Measurements from ENCODE around the gene FPR1. TPM values are rescaled to one million over a fixed set of nuclear protein-coding genes. Genes with fewer than 3 reads are reported as not detected.

FPR1 gene
- total RNA-seq, 1 donor from 2014 or later, result 4.5 TPM

DNA sequence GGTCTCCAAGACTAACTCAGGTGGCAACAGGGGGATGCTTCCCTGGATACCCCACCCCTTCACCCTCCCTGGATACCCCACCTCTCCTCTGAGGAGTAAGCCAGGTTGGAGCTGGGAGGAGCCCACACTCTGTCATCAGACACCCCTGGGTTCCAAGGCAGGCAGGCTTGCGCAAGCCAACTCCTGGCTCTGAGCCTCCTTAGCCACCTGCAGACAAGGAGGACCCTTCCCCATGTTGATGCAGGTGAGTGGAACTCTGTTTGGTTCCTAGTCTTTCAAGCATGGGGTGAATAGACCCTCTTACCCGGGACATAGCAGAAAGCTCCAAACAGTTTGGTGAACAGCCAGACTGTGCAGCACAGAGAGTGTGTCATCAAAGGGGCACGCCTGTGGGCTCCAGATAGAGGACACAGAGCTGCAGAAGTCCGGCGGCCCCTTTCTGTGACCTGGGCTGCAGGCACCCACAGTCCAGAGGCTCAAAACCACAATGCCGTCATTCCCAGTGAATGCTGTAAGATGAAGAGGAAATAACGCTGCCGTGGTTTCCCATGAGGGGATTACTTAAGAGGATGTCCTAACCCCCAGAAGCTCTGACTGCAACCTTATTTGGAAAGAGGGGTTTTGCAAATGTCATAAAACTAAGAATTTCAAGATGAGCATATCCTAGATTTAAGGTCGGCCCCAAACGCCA, 15.8 kb downstream of the FPR1 start:
- peaks cover 84% of the 10 kb centered on the region for H3K27me3 ChIP-seq (ENCODE audit: low read depth)
- H3K4me3 ChIP-seq, result no peak overlapping the region
- H3K4me1 ChIP-seq, result no peaks in the 10 kb centered on the region
- TF ChIP-seq CTCF (IDR thresholded peaks at IDR 0.05; ENCODE audit: borderline replicate concordance), result no peak
- H3K27ac ChIP-seq (replicated peaks), result no peak overlapping the region
- peaks cover 3% of the 10 kb centered on the region for H3K9me3 ChIP-seq (replicated peaks)
- H3K36me3 ChIP-seq, result no peaks in the 10 kb centered on the region
- intact Hi-C loops (cut with micrococcal nuclease), result no loop called here
- DNase-seq, result peak; percentile 31

GRCh38 chr19:51733742-51734522, 17.7 kb downstream of the FPR1 start:
- DNase-seq, result no peak
- H3K4me1 ChIP-seq, result no peaks in the 10 kb centered on the region
- peaks cover 7% of the 10 kb centered on the region for H3K9me3 ChIP-seq (replicated peaks)
- H3K27me3 ChIP-seq (ENCODE audit: low read depth), result peaks cover 91% of the 10 kb centered on the region
- no peak overlapping the region for H3K27ac ChIP-seq (replicated peaks)
- H3K36me3 ChIP-seq, result no peaks in the 10 kb centered on the region
- intact Hi-C loops (cut with micrococcal nuclease), result no loop called here
- no peak for TF ChIP-seq CTCF (IDR thresholded peaks at IDR 0.05; ENCODE audit: borderline replicate concordance)
- no peak overlapping the region for H3K4me3 ChIP-seq

- no peak for DNase-seq
- Histone ChIP-seq H3K27me3 (ENCODE audit: low read depth) (peaks cover 90% of the 10 kb centered on the region), H3K4me3 (no peak overlapping the region), H3K27ac (replicated peaks) (no peak overlapping the region), H3K4me1 (no peaks in the 10 kb centered on the region), H3K36me3 (no peaks in the 10 kb centered on the region), H3K9me3 (replicated peaks) (peaks cover 7% of the 10 kb centered on the region)
- intact Hi-C loops (cut with micrococcal nuclease), result no loop called here
- TF ChIP-seq CTCF (IDR thresholded peaks at IDR 0.05; ENCODE audit: borderline replicate concordance), result no peak
Measured at GRCh38 chr19:51729781-51730180, 21.9 kb downstream of the FPR1 start.

GRCh38 chr19:51727349-51727880, 24.3 kb downstream of the FPR1 start:
- intact Hi-C loops (cut with micrococcal nuclease), result no loop called here
- Histone ChIP-seq H3K27me3 (ENCODE audit: low read depth) (peaks cover 97% of the 10 kb centered on the region), H3K4me3 (no peak overlapping the region), H3K4me1 (no peaks in the 10 kb centered on the region), H3K9me3 (replicated peaks) (peaks cover 7% of the 10 kb centered on the region), H3K36me3 (no peaks in the 10 kb centered on the region), H3K27ac (replicated peaks) (no peak overlapping the region)
- DNase-seq, result no peak
- no peak for TF ChIP-seq CTCF (IDR thresholded peaks at IDR 0.05; ENCODE audit: borderline replicate concordance)

GRCh38 chr19:51726049-51726448, 25.6 kb downstream of the FPR1 start:
- no peaks in the 10 kb centered on the region for H3K36me3 ChIP-seq
- peaks cover 98% of the 10 kb centered on the region for H3K27me3 ChIP-seq (ENCODE audit: low read depth)
- H3K4me3 ChIP-seq, result no peak overlapping the region
- TF ChIP-seq CTCF (IDR thresholded peaks at IDR 0.05; ENCODE audit: borderline replicate concordance), result no peak
- no peak overlapping the region for H3K27ac ChIP-seq (replicated peaks)
- intact Hi-C loops (cut with micrococcal nuclease), result no loop called here
- peak; percentile 50 for DNase-seq
- peaks cover 5% of the 10 kb centered on the region for H3K9me3 ChIP-seq (replicated peaks)
- no peaks in the 10 kb centered on the region for H3K4me1 ChIP-seq
